Measurements from ENCODE around the gene NDUFS4. TPM values are rescaled to one million over a fixed set of nuclear protein-coding genes. Genes with fewer than 3 reads are reported as not detected.

NDUFS4 gene
- total RNA-seq, 1 donor = 64.3 TPM

DNA sequence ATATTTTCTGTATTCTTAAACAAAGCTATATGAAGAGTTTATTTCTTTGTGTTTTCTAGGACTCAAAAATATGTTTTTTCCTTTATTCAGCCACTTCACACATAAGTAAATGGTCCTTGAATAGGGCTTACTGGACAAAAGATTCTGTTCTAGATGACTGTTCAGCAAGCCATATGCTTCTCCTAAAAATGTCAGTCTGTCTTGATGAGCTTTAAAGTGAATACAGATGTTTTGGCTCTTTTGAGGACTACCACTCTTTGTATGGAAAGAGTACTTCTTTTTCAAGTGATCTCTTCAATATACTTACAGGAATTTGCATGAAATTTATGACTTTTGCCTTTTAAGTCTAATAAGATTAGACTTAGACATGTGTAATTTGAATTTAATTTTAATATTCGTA is 8.4 kb downstream of the NDUFS4 start:
- peak; percentile 34 for DNase-seq (ENCODE audit: low read depth)
- no peak overlapping the region for H3K4me3 ChIP-seq (ENCODE audit: low read depth, low read length)
- no peak for TF ChIP-seq CTCF (IDR thresholded peaks at IDR 0.05; ENCODE audit: insufficient read depth, low read depth, low read length)

DNA sequence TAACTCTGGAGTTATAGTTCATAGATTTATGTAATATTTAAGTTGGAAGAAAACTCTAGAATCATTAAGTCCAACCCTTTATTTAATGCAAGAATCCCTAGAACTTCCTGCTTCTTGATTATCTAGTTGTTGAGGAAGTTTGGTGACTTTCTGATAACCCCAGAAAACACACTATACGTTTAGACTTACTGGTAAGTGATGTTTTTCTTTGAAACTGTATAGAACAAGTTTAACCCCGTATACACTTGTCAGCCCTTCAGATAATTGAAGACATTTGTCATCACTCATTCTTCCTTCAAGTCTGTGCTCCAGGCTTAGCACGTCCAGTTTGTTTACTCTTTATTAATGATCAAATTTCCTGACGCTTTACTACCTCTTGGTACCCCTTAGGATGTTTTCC is 9.0 kb downstream of the NDUFS4 start:
- H3K4me3 ChIP-seq (ENCODE audit: low read depth, low read length) = no peak overlapping the region
- no peak for DNase-seq (ENCODE audit: low read depth)
- TF ChIP-seq CTCF (IDR thresholded peaks at IDR 0.05; ENCODE audit: insufficient read depth, low read depth, low read length) = no peak

- H3K4me3 ChIP-seq (ENCODE audit: low read depth, low read length) = no peak overlapping the region
- TF ChIP-seq CTCF (IDR thresholded peaks at IDR 0.05; ENCODE audit: insufficient read depth, low read depth, low read length) = no peak
Observed at GRCh38 chr5:53571403-53571802, 11.0 kb downstream of the NDUFS4 start.

GRCh38 chr5:53575101-53575500 is 14.7 kb downstream of the NDUFS4 start:
- H3K4me3 ChIP-seq (ENCODE audit: low read depth, low read length) = no peak overlapping the region
- DNase-seq (ENCODE audit: low read depth) = no peak
- no peak for TF ChIP-seq CTCF (IDR thresholded peaks at IDR 0.05; ENCODE audit: insufficient read depth, low read depth, low read length)

More at GRCh38 chr5:53571403-53571802, 11.0 kb downstream of the NDUFS4 start:
- no peak for DNase-seq (ENCODE audit: low read depth)

- no peak for DNase-seq (ENCODE audit: low read depth)
- no peak overlapping the region for H3K4me3 ChIP-seq (ENCODE audit: low read depth, low read length)
- TF ChIP-seq CTCF (IDR thresholded peaks at IDR 0.05; ENCODE audit: insufficient read depth, low read depth, low read length) = no peak
Observed at GRCh38 chr5:53575831-53576230, 15.4 kb downstream of the NDUFS4 start.

DNA sequence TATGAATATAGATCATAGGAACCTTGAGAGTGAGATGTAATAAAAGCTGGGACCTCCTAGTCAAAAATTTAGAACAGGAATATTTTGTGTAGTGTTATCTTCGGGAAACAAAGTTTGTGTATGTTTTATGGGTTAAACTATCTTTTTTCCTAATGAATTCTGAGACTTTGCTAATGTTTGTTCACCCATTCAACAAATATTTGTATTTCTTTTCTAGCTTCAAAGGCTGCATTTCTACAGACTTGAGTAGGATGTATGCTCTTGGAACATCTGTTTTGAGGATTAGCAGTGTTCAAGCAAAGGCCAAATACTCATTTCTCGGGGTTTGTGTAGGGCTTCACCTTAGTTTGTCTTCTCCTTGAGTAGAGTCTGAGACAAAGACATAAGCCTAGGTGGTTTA is 16.2 kb downstream of the NDUFS4 start:
- no peak for DNase-seq (ENCODE audit: low read depth)
- no peak for TF ChIP-seq CTCF (IDR thresholded peaks at IDR 0.05; ENCODE audit: insufficient read depth, low read depth, low read length)
- H3K4me3 ChIP-seq (ENCODE audit: low read depth, low read length) = no peak overlapping the region

DNA sequence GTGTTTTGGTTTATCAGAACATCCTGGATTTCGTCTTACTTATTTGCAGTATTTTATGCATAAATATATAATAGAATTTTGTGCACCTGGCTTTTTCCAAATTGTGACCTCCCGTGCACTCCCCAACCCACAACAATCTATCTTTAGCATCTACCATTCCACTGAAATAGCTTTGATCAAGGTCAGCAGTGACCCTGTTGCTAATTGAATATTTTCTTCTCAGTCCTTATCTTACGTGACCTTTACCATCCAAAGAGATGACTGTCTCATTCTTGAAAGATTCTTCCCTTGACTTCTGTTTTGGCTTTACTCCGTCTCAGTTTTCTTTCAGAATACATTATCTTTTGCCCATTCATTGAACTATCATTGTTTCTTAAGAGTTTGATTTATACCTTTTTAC is 18.4 kb downstream of the NDUFS4 start:
- no peak for DNase-seq (ENCODE audit: low read depth)
- no peak overlapping the region for H3K4me3 ChIP-seq (ENCODE audit: low read depth, low read length)
- no peak for TF ChIP-seq CTCF (IDR thresholded peaks at IDR 0.05; ENCODE audit: insufficient read depth, low read depth, low read length)
